PFSK-1 (cell line): Measurements from ENCODE around the gene AQP10.

Source experiments
- FOXP2 ChIP-seq: optimal IDR thresholded peaks from 2 replicates; pipeline ENCODE3; 2011; ENCODE audit warnings: borderline replicate concordance, control low read depth, inconsistent platforms; ENCODE audit not compliant: insufficient read depth; ENCODE audit errors: extremely low read length, extremely low read depth
- POLR2AphosphoS5 ChIP-seq: IDR thresholded peaks from 2 replicates; pipeline ENCODE4 v1.6.1; 2012; ENCODE audit warnings: low read depth, mild to moderate bottlenecking, control low read depth, low read length, moderate library complexity
- SIN3A ChIP-seq: IDR thresholded peaks from 2 replicates; pipeline ENCODE4 v1.6.1; 2012; ENCODE audit warnings: mild to moderate bottlenecking, low read length, moderate library complexity, borderline replicate concordance; ENCODE audit not compliant: insufficient read depth
- TAF1 ChIP-seq: IDR thresholded peaks from 2 replicates; pipeline ENCODE4 v1.6.1; 2012; ENCODE audit warnings: low read length, control low read depth, borderline replicate concordance; ENCODE audit not compliant: insufficient read depth
- TF ChIP-seq, protein P1 (sequence below), 2 experiments: IDR thresholded peaks; 2 replicates each; pipeline versions ENCODE4 v1.6.1 to v1.8.0; 2011 to 2012; ENCODE audit warnings: low read depth in 2 of 2, low read length in 2 of 2, control low read depth in 1 of 2, inconsistent platforms in 1 of 2, mild to moderate bottlenecking in 1 of 2, moderate library complexity in 1 of 2; ENCODE audit not compliant: insufficient read depth in 1 of 2

Gene AQP10

DNA sequence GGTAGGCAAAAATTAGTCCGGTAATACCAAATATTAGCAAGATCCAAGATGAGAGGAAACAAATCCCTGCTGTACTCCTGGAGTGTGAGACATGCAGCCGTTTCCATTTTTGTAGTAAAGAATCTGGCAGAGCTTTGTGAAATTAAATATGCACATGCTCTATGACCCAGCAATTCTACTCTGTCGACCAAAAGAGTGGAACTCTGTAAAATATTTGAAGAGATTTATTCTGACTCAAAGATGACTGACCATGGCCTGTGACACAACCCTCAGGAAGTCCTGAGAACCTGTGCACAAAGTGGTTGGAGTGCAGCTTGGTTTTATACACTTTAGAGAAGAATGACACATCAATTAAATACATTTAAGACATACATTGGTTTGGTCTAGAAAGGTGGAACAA is 32.2 kb upstream of the AQP10 start:
- TF ChIP-seq TAF1 (no peak), POLR2AphosphoS5 (no peak), SIN3A (no peak), FOXP2 (no peak)
- TF ChIP-seq, protein P1, sequence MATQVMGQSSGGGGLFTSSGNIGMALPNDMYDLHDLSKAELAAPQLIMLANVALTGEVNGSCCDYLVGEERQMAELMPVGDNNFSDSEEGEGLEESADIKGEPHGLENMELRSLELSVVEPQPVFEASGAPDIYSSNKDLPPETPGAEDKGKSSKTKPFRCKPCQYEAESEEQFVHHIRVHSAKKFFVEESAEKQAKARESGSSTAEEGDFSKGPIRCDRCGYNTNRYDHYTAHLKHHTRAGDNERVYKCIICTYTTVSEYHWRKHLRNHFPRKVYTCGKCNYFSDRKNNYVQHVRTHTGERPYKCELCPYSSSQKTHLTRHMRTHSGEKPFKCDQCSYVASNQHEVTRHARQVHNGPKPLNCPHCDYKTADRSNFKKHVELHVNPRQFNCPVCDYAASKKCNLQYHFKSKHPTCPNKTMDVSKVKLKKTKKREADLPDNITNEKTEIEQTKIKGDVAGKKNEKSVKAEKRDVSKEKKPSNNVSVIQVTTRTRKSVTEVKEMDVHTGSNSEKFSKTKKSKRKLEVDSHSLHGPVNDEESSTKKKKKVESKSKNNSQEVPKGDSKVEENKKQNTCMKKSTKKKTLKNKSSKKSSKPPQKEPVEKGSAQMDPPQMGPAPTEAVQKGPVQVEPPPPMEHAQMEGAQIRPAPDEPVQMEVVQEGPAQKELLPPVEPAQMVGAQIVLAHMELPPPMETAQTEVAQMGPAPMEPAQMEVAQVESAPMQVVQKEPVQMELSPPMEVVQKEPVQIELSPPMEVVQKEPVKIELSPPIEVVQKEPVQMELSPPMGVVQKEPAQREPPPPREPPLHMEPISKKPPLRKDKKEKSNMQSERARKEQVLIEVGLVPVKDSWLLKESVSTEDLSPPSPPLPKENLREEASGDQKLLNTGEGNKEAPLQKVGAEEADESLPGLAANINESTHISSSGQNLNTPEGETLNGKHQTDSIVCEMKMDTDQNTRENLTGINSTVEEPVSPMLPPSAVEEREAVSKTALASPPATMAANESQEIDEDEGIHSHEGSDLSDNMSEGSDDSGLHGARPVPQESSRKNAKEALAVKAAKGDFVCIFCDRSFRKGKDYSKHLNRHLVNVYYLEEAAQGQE (IDR thresholded peaks at IDR 0.05; ENCODE audit: insufficient read depth in 1 of 2, low read depth in 2 of 2, low read length in 2 of 2): no peak

DNA sequence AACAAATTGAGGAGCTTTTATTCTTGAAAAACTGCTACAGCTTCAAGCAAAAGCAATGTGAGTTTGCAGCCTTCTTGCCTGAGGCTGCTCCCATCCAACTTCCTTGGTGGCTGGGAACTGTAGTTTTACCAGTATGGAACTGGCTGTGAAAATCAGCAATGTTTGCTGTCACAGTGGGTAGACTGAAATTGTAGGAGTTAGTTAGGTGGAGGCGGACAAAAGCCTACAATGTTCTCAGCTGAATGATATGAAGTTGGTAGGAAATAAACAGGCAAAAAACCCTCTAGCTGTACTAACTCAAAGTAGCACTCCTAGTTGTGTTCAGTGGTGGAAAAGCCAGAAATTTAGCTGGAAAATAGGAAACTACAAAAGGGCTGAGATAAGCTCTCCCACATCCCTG is 30.0 kb upstream of the AQP10 start:
- TF ChIP-seq TAF1: no peak
- no peak for TF ChIP-seq POLR2AphosphoS5
- no peak for TF ChIP-seq FOXP2
- TF ChIP-seq, protein P1 (IDR thresholded peaks at IDR 0.05; ENCODE audit: insufficient read depth in 1 of 2, low read depth in 2 of 2, low read length in 2 of 2): no peak
- no peak for TF ChIP-seq SIN3A

DNA sequence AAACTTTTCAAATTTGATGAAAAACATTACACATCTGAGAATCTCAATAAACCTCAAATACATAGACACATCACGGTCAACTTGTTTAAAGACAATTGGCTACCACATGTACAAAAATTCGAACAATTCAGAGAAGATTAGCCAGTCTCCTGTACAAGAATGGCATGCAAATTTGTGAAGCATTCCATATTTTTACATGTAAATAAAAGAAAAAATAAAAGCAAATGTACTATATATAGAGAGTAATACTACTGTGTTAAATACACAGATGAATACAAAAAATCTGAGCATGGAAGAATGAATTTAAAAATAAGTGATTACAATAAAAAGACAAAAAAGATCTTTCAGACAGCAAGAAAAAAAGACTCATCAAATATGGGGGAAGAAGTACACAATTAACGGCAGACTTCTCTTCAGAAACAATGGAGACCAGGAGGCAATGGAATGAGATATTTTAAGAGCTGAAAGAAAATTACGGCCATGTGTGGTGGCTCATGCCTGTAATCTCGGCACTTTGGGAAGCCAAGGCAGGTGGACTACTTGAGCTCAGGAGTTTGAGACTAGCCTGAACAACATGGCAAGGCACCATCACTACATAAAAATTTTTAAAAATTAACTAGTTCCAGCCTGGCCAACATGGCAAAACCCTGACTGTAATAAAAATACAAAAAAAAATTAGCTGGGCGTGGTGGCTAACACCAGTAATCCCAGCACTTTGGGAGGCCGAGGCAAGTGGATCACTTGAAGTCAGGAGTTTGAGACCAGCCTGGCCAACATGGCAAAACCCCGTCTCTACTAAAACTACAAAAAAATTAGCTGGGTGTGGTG is 25.3 kb upstream of the AQP10 start:
- TF ChIP-seq TAF1 (no peak), FOXP2 (no peak), SIN3A (no peak), POLR2AphosphoS5 (no peak)
- TF ChIP-seq, protein P1 (IDR thresholded peaks at IDR 0.05; ENCODE audit: insufficient read depth in 1 of 2, low read depth in 2 of 2, low read length in 2 of 2): no peak

DNA sequence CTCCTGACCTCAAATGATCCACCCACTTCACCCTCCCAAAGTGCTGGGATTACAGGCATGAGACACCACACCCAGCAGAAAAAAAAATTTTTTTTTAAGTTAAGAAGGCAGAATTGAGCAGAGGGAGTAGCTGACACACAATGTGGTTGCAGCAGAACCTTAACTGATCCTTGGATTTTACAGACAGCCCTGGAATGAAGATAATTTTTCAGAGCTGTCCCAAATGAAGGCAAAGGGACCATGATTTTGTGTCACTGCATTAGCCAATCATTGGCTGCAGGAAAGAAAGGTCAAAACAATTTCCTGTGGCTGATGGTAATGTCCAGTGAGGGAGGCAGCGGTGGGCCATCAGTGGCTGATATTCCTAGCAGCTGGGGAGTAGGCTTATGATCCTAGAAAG is 19.3 kb upstream of the AQP10 start:
- TF ChIP-seq POLR2AphosphoS5: no peak
- no peak for TF ChIP-seq FOXP2
- TF ChIP-seq, protein P1 (IDR thresholded peaks at IDR 0.05; ENCODE audit: insufficient read depth in 1 of 2, low read depth in 2 of 2, low read length in 2 of 2): no peak
- no peak for TF ChIP-seq SIN3A
- TF ChIP-seq TAF1: no peak
